HepG2 (cell line): Measurements from ENCODE around the gene CD40. TPM values are rescaled to one million over a fixed set of nuclear protein-coding genes. Genes with fewer than 3 reads are reported as not detected.

Experiments
- ARNTL ChIP-seq: sonication (generic); formaldehyde crosslinking; IDR thresholded peaks from 2 replicates; pipeline ENCODE4 v1.4.0; 2020; ENCODE audit warnings: mild to moderate bottlenecking, missing genetic modification reagents
- CBFB ChIP-seq: sonication (generic); formaldehyde crosslinking; IDR thresholded peaks from 2 replicates; pipeline ENCODE4 v1.4.0; 2020; ENCODE audit warnings: missing genetic modification reagents
- CBX2 ChIP-seq, 2 experiments: fragments of 200-600 bp in 1 of 2; sonication (generic); formaldehyde crosslinking in 1 of 2; IDR thresholded peaks; 2 replicates each; pipeline versions ENCODE4 v1.7.0 to v1.8.1; 2018 to 2022; ENCODE audit warnings: low read depth in 2 of 2, low read length in 1 of 2, mild to moderate bottlenecking in 1 of 2, missing genetic modification reagents in 1 of 2
- DPF2 ChIP-seq: sonication (generic); formaldehyde crosslinking; IDR thresholded peaks from 2 replicates; pipeline ENCODE4 v1.4.0; 2020; ENCODE audit warnings: mild to moderate bottlenecking, low read depth, missing genetic modification reagents, borderline replicate concordance
- HDAC1 ChIP-seq: sonication (generic); formaldehyde crosslinking; IDR thresholded peaks from 2 replicates; pipeline ENCODE4 v1.5.1; 2020; ENCODE audit warnings: mild to moderate bottlenecking, missing genetic modification reagents
- HOXD1 ChIP-seq: sonication (generic); formaldehyde crosslinking; IDR thresholded peaks from 2 replicates; pipeline ENCODE4 v1.5.0; 2020; ENCODE audit warnings: missing genetic modification reagents
- JUN ChIP-seq: sonication (generic); formaldehyde crosslinking; IDR thresholded peaks from 2 replicates; pipeline ENCODE4 v1.4.0; 2020; ENCODE audit warnings: mild to moderate bottlenecking, missing genetic modification reagents
- KLF11 ChIP-seq: IDR thresholded peaks from 2 replicates; pipeline ENCODE4 v1.6.1; 2016; ENCODE audit warnings: missing compliant biosample characterization
- KMT2A ChIP-seq: sonication (generic); formaldehyde crosslinking; IDR thresholded peaks from 2 replicates; pipeline ENCODE4 v1.4.0; 2020; ENCODE audit warnings: missing genetic modification reagents
- MAFG ChIP-seq: sonication (generic); formaldehyde crosslinking; IDR thresholded peaks from 2 replicates; pipeline ENCODE4 v1.5.1; 2020; ENCODE audit warnings: mild to moderate bottlenecking, missing genetic modification reagents
- NFYC ChIP-seq: IDR thresholded peaks from 2 replicates; pipeline ENCODE4 v1.6.1; 2016; ENCODE audit warnings: missing genetic modification reagents, missing compliant biosample characterization
- PRDM4 ChIP-seq: sonication (generic); formaldehyde crosslinking; IDR thresholded peaks from 2 replicates; pipeline ENCODE4 v1.9.0; 2021; ENCODE audit warnings: missing genetic modification reagents, borderline replicate concordance
- RNF2 ChIP-seq: fragments of 450-650 bp; conservative IDR thresholded peaks from 2 replicates; pipeline ENCODE4 v1.6.1; 2016; ENCODE audit warnings: low read depth
- SMAD1 ChIP-seq: sonication (generic); formaldehyde crosslinking; IDR thresholded peaks from 2 replicates; pipeline ENCODE4 v1.4.0; 2020; ENCODE audit warnings: missing genetic modification reagents, low read depth, mild to moderate bottlenecking, borderline replicate concordance
- SP1 ChIP-seq, 2 experiments: fragments of 450-650 bp in 1 of 2; sonication (generic) in 1 of 2; formaldehyde crosslinking in 1 of 2; IDR thresholded peaks; 2 replicates each; pipeline versions ENCODE4 v1.4.0 to v1.6.1; 2016 to 2020; ENCODE audit warnings: missing genetic modification reagents in 1 of 2
- SSRP1 ChIP-seq: IDR thresholded peaks from 2 replicates; pipeline ENCODE4 v1.6.1; 2016; ENCODE audit warnings: control low read depth
- TCF7L2 ChIP-seq: IDR thresholded peaks from 2 replicates; pipeline ENCODE4 v1.6.1; 2011; ENCODE audit warnings: mild to moderate bottlenecking, low read depth, low read length, moderate library complexity
- TEF ChIP-seq: sonication (generic); formaldehyde crosslinking; IDR thresholded peaks from 2 replicates; pipeline ENCODE4 v1.5.0; 2020; ENCODE audit warnings: missing genetic modification reagents
- TMF1 ChIP-seq: sonication (generic); formaldehyde crosslinking; IDR thresholded peaks from 2 replicates; pipeline ENCODE4 v1.8.1; 2022; ENCODE audit warnings: low read depth, missing genetic modification reagents
- ZBTB10 ChIP-seq: sonication (generic); formaldehyde crosslinking; IDR thresholded peaks from 2 replicates; pipeline ENCODE4 v1.4.0; 2020; ENCODE audit warnings: missing genetic modification reagents, borderline replicate concordance
- ZKSCAN5 ChIP-seq: sonication (generic); formaldehyde crosslinking; IDR thresholded peaks from 2 replicates; pipeline ENCODE4 v1.5.1; 2020; ENCODE audit warnings: mild to moderate bottlenecking, missing genetic modification reagents
- ZNF253 ChIP-seq: sonication (generic); formaldehyde crosslinking; IDR thresholded peaks from 2 replicates; pipeline ENCODE4 v1.8.0; 2022; ENCODE audit warnings: mild to moderate bottlenecking, missing genetic modification reagents, borderline replicate concordance
- ZNF337 ChIP-seq: sonication (generic); formaldehyde crosslinking; IDR thresholded peaks from 2 replicates; pipeline ENCODE4 v1.5.1; 2020; ENCODE audit warnings: missing genetic modification reagents, low read depth, mild to moderate bottlenecking, borderline replicate concordance
- ZNF547 ChIP-seq: sonication (generic); formaldehyde crosslinking; IDR thresholded peaks from 2 replicates; pipeline ENCODE4 v1.5.1; 2020; ENCODE audit warnings: mild to moderate bottlenecking, missing genetic modification reagents
- ZNF570 ChIP-seq: sonication (generic); formaldehyde crosslinking; IDR thresholded peaks from 2 replicates; pipeline ENCODE4 v1.4.0; 2020; ENCODE audit warnings: mild to moderate bottlenecking, missing genetic modification reagents, borderline replicate concordance
- ZNF709 ChIP-seq: sonication (generic); formaldehyde crosslinking; IDR thresholded peaks from 2 replicates; pipeline ENCODE4 v1.5.0; 2020; ENCODE audit warnings: mild to moderate bottlenecking, missing genetic modification reagents
- ZSCAN25 ChIP-seq: sonication (generic); formaldehyde crosslinking; IDR thresholded peaks from 2 replicates; pipeline ENCODE4 v1.8.0; 2022; ENCODE audit warnings: mild to moderate bottlenecking, missing genetic modification reagents
- polyA plus RNA-seq, 8 experiments: library from polyadenylated mRNA; depleted of rRNA in 3 of 8; stranded (reverse) in 7 of 8; unstranded in 1 of 8; fragments of >200 nt; fragmentation: Illumina TruSeq in 4 of 8; extraction: Trizol in 4 of 8; gene quantifications; 2 replicates each; pipeline versions ENCODE4 v1.2.1 to v1.2.3, GENCODE V29; 2011 to 2016; ENCODE audit warnings: low read depth in 4 of 8, missing spikeins in 1 of 8, mixed read lengths in 1 of 8; ENCODE audit not compliant: insufficient read depth in 1 of 8
- total RNA-seq, 5 experiments: library from RNA; depleted of rRNA; stranded (reverse); fragments of >200 nt; fragmentation: Illumina TruSeq; extraction: Trizol; gene quantifications; 2 replicates each; pipeline ENCODE4 v1.2.3, GENCODE V29; 2016; ENCODE audit warnings: low read depth in 1 of 5

CD40 gene
- total and polyA plus RNA-seq, 2 of the 13 experiments (the other 11 are each of a cell fraction or from before 2014, with no cell fraction given) = 4.6 to 13.4 TPM

GRCh38 chr20:46132705-46133120 lies 14.6 kb downstream of the CD40 start (continued):
- TF ChIP-seq HOXD1 = no peak
- no peak for TF ChIP-seq TMF1 (CRISPR knock-in tag)
- no peak for TF ChIP-seq HDAC1 (CRISPR knock-in tag)
- no peak for TF ChIP-seq ZNF337 (CRISPR knock-in tag)
- TF ChIP-seq ZNF709 (CRISPR knock-in tag) = no peak
- TF ChIP-seq ZNF570 = no peak
- no peak for TF ChIP-seq RNF2
- TF ChIP-seq ZNF547 (CRISPR knock-in tag) = no peak
- TF ChIP-seq TCF7L2 = no peak
- TF ChIP-seq DPF2 (CRISPR knock-in tag) = no peak
- no peak for TF ChIP-seq KLF11
- TF ChIP-seq ZSCAN25 = no peak
- TF ChIP-seq TEF = no peak
- no peak for TF ChIP-seq NFYC (CRISPR knock-in tag)
- no peak for TF ChIP-seq CBX2 (IDR thresholded peaks at IDR 0.05; ENCODE audit: low read depth, low read length)
- TF ChIP-seq CBX2 (CRISPR knock-in tag; IDR thresholded peaks at IDR 0.05; ENCODE audit: low read depth) = 0 out of 2 replicates have a peak, but pooled peaks have one; percentile 63
- TF ChIP-seq ZBTB10 = no peak
- TF ChIP-seq MAFG (CRISPR knock-in tag) = no peak
- no peak for TF ChIP-seq SP1 (IDR thresholded peaks at IDR 0.05)
- TF ChIP-seq SP1 (CRISPR knock-in tag; IDR thresholded peaks at IDR 0.05) = no peak
- no peak for TF ChIP-seq JUN
- no peak for TF ChIP-seq SMAD1 (CRISPR knock-in tag)
- no peak for TF ChIP-seq ZKSCAN5
- TF ChIP-seq SSRP1 (CRISPR knock-in tag) = no peak
- TF ChIP-seq ARNTL = no peak
- TF ChIP-seq CBFB (CRISPR knock-in tag) = no peak
- TF ChIP-seq ZNF253 = no peak
- no peak for TF ChIP-seq KMT2A (CRISPR knock-in tag)
- TF ChIP-seq PRDM4 (CRISPR knock-in tag) = no peak
